GM12878 (cell line): ENCODE measurements around the gene ODC1. TPM values are rescaled to one million over a fixed set of nuclear protein-coding genes. Genes with fewer than 3 reads are reported as not detected.

Source experiments
- ATAC-seq: fragments of 200-7000 bp; cut with Tn5 transposase; 3 replicates; pipeline ENCODE4 v1.9.1; 2020; ENCODE audit warnings: mild to moderate bottlenecking, moderate library complexity
- BruUV-seq: library from RNA; stranded (reverse); fragments of 400-500 nt; replicated peaks from 2 replicates; lab custom pipeline; 2021; lab: Mats Ljungman, UMichigan
- CTCF ChIA-PET: fragments of 300-600 bp; sonication (Branson Sonifier 250); formaldehyde crosslinking; extraction: SDS; loops from one replicate; lab custom pipeline; 2021; ENCODE audit warnings: inconsistent platforms; lab: Yijun Ruan, JAX
- POLR2A ChIA-PET: fragments of 350-600 bp; formaldehyde crosslinking; extraction: SDS; loops from one replicate; lab custom pipeline; 2021; ENCODE audit warnings: inconsistent platforms; lab: Charles Lee
- RAD21 ChIA-PET: fragments of 300-600 bp; sonication (Branson Sonifier 250); formaldehyde crosslinking; loops from one replicate; lab custom pipeline; 2023; ENCODE audit warnings: antibody characterized with exemption; ENCODE audit not compliant: unreplicated experiment; lab: Charles Lee
- SMC1A ChIA-PET: fragments of 300-600 bp; sonication (Branson Sonifier 250); formaldehyde crosslinking; loops from one replicate; lab custom pipeline; 2023; ENCODE audit not compliant: unreplicated experiment, uncharacterized antibody; lab: Charles Lee
- DNase-seq: peaks from one replicate; pipeline ENCODE4 v3.0.0-alpha.2; 2011; ENCODE audit warnings: low read depth, low spot score
- FAIRE-seq: peaks from 3 replicates; lab custom pipeline; 2011; peaks lifted over from hg19 to GRCh38; lab: Jason Lieb, UNC
- H2AFZ ChIP-seq: 2 replicates; pipeline ENCODE4 v1.6.0; 2011; ENCODE audit warnings: low read depth, low read length, control low read depth; ENCODE audit not compliant: control insufficient read depth
- H3K27ac ChIP-seq: 2 replicates; pipeline ENCODE4 v1.5.1; 2011; ENCODE audit warnings: control low read depth; ENCODE audit not compliant: control insufficient read depth, insufficient read depth
- H3K27me3 ChIP-seq, 2 experiments: replicated peaks in 1 of 2; 2 replicates each; pipeline versions ENCODE4 v1.6.0 to v1.6.1; 2011; ENCODE audit warnings: low read length in 1 of 2; ENCODE audit not compliant: control insufficient read depth in 2 of 2, insufficient read depth in 2 of 2
- H3K36me3 ChIP-seq, 2 experiments: 2 replicates each; pipeline ENCODE4 v1.5.1; 2011; ENCODE audit warnings: low read length in 1 of 2; ENCODE audit not compliant: control insufficient read depth in 2 of 2, insufficient read depth in 2 of 2
- H3K4me1 ChIP-seq: 2 replicates; pipeline ENCODE4 v1.6.1; 2011; ENCODE audit warnings: mild to moderate bottlenecking, low read length, moderate library complexity, mixed read lengths; ENCODE audit not compliant: control insufficient read depth, insufficient read depth
- H3K4me2 ChIP-seq: 2 replicates; pipeline ENCODE4 v1.6.0; 2011; ENCODE audit warnings: control low read depth; ENCODE audit not compliant: control insufficient read depth, insufficient read depth
- H3K4me3 ChIP-seq: fragments of 200-600 bp; sonication (generic); 2 replicates; pipeline ENCODE4 v1.5.1; 2016
- H3K79me2 ChIP-seq: 2 replicates; pipeline ENCODE4 v1.6.0; 2011; ENCODE audit warnings: low read length; ENCODE audit not compliant: control insufficient read depth, insufficient read depth
- H3K9ac ChIP-seq: 2 replicates; pipeline ENCODE4 v1.8.0; 2011; ENCODE audit warnings: low read length, control low read depth, mixed read lengths; ENCODE audit not compliant: control insufficient read depth, insufficient read depth
- H3K9me3 ChIP-seq: replicated peaks from 3 replicates; pipeline ENCODE4 v1.5.1; 2011; ENCODE audit warnings: mild to moderate bottlenecking, low read length; ENCODE audit not compliant: control insufficient read depth, insufficient read depth
- H4K20me1 ChIP-seq: 2 replicates; pipeline ENCODE4 v1.6.0; 2011; ENCODE audit not compliant: control insufficient read depth, insufficient read depth
- BHLHE40 ChIP-seq, 2 experiments: fragments of 450-650 bp in 1 of 2; IDR thresholded peaks; 2 replicates each; pipeline ENCODE4 v1.6.1; 2011 to 2017; ENCODE audit warnings: low read depth in 2 of 2, borderline replicate concordance in 1 of 2, improper control_type of control experiment in 1 of 2, low read length in 1 of 2, mild to moderate bottlenecking in 1 of 2
- BRCA1 ChIP-seq: IDR thresholded peaks from 2 replicates; pipeline ENCODE4 v1.6.1; 2011; ENCODE audit warnings: low read depth, low read length, improper control_type of control experiment
- CBX5 ChIP-seq: sonication (generic); IDR thresholded peaks from 2 replicates; pipeline ENCODE4 v1.6.1; 2016; ENCODE audit warnings: low read depth, moderate library complexity, mild to moderate bottlenecking, inconsistent platforms
- CREB1 ChIP-seq: IDR thresholded peaks from 2 replicates; pipeline ENCODE4 v1.6.1; 2012; ENCODE audit warnings: low read depth, mild to moderate bottlenecking, inconsistent platforms
- EP300 ChIP-seq, 2 experiments: fragments of 150-350 bp in 1 of 2; IDR thresholded peaks; 2 replicates each; pipeline ENCODE4 v1.6.1; 2011 to 2012; ENCODE audit warnings: low read depth in 2 of 2, low read length in 2 of 2, borderline replicate concordance in 1 of 2, improper control_type of control experiment in 1 of 2, inconsistent platforms in 1 of 2; ENCODE audit not compliant: control insufficient read depth in 1 of 2
- IKZF1 ChIP-seq: fragments of 450-650 bp; conservative IDR thresholded peaks from 2 replicates; pipeline ENCODE4 v1.6.1; 2017; ENCODE audit warnings: antibody characterized with exemption, mild to moderate bottlenecking
- IKZF2 ChIP-seq, 2 experiments: fragments of 450-650 bp; IDR thresholded peaks; 2 replicates each; pipeline ENCODE4 v1.6.1; 2017; ENCODE audit warnings: mild to moderate bottlenecking in 2 of 2, moderate library complexity in 2 of 2
- KDM1A ChIP-seq: fragments of 200-600 bp; sonication (generic); IDR thresholded peaks from 2 replicates; pipeline ENCODE4 v1.6.1; 2016; ENCODE audit warnings: borderline replicate concordance
- MXI1 ChIP-seq: fragments of 150-350 bp; IDR thresholded peaks from 2 replicates; pipeline ENCODE4 v1.6.1; 2011; ENCODE audit warnings: low read depth, mild to moderate bottlenecking, inconsistent platforms, low read length, improper control_type of control experiment
- NFYB ChIP-seq: IDR thresholded peaks from 2 replicates; pipeline ENCODE4 v1.6.1; 2011; ENCODE audit warnings: low read depth, mild to moderate bottlenecking, low read length, improper control_type of control experiment, moderate library complexity; ENCODE audit not compliant: insufficient read depth
- RAD51 ChIP-seq: fragments of 450-650 bp; IDR thresholded peaks from 2 replicates; pipeline ENCODE4 v1.6.1; 2016; ENCODE audit warnings: moderate library complexity, mild to moderate bottlenecking, inconsistent platforms
- RCOR1 ChIP-seq: conservative IDR thresholded peaks from 2 replicates; pipeline ENCODE4 v1.6.1; 2012; ENCODE audit warnings: low read depth, low read length, improper control_type of control experiment
- RUNX3 ChIP-seq: IDR thresholded peaks from 2 replicates; pipeline ENCODE4 v1.6.1; 2012; ENCODE audit warnings: low read length, inconsistent platforms
- SPI1 ChIP-seq: IDR thresholded peaks from 2 replicates; pipeline ENCODE4 v1.6.1; 2011; ENCODE audit warnings: low read depth, mild to moderate bottlenecking, low read length, moderate library complexity, borderline replicate concordance; ENCODE audit not compliant: insufficient read depth
- TARDBP ChIP-seq: IDR thresholded peaks from 2 replicates; pipeline ENCODE4 v1.6.1; 2016; ENCODE audit warnings: borderline replicate concordance
- TCF7 ChIP-seq: IDR thresholded peaks from 2 replicates; pipeline ENCODE4 v1.6.1; 2014; ENCODE audit warnings: antibody characterized with exemption, borderline replicate concordance
- WGBS: methylation state at CpG from one replicate; pipeline ENCODE4 v1.1.6; 2016; ENCODE audit warnings: low lambda C conversion rate; ENCODE audit not compliant: insufficient replicate concordance, insufficient coverage; ENCODE audit errors: missing lambda C conversion rate; 5-methylcytosine and 5-hydroxymethylcytosine counted together
- in situ Hi-C: fragments of 300-500 bp; cut with MboI; formaldehyde crosslinking; loops from 9 replicates; pipeline ENCODE4 v1.14.3; 2018; ENCODE audit warnings: mixed read lengths
- intact Hi-C: fragments of 100-400 bp; cut with micrococcal nuclease; formaldehyde crosslinking; loops from one replicate; pipeline ENCODE4 v1.14.2; 2022; ENCODE audit not compliant: unreplicated experiment
- polyA plus RNA-seq, 11 experiments: library from polyadenylated mRNA; depleted of rRNA in 4 of 11; unstranded in 6 of 11; stranded (reverse) in 5 of 11; fragments of >200 nt; fragmentation: Nextera tagmentation in 4 of 11; fragmentation: Illumina TruSeq in 1 of 11; extraction: Ambion mirVana in 4 of 11; extraction: Trizol in 1 of 11; gene quantifications; 1 replicate in 1 of 11; 2 replicates in 10 of 11; pipeline versions ENCODE4 v1.2.1 to v1.2.3, GENCODE V29; 2011 to 2016; ENCODE audit warnings: inconsistent platforms in 2 of 11, missing spikeins in 2 of 11, low read depth in 1 of 11
- total RNA-seq, 4 experiments: library from RNA; depleted of rRNA in 3 of 4; stranded (reverse); fragments of >200 nt in 3 of 4; fragmentation: Illumina TruSeq in 1 of 4; extraction: Trizol in 1 of 4; gene quantifications; 2 replicates each; pipeline versions ENCODE4 v1.2.1 to v1.2.3, GENCODE V29; 2013 to 2021
- TF ChIP-seq, protein P1 (sequence below): IDR thresholded peaks from 2 replicates; pipeline ENCODE4 v1.6.1; 2012; ENCODE audit warnings: low read depth, low read length, improper control_type of control experiment
- TF ChIP-seq, protein P2 (sequence below): fragments of 450-650 bp; formaldehyde crosslinking; IDR thresholded peaks from 2 replicates; pipeline ENCODE4 v1.4.0; 2020; ENCODE audit warnings: mild to moderate bottlenecking, moderate library complexity
- TF ChIP-seq, protein P3 (sequence below): IDR thresholded peaks from 2 replicates; pipeline ENCODE4 v1.6.1; 2011; ENCODE audit warnings: low read depth, mild to moderate bottlenecking, low read length, moderate library complexity, borderline replicate concordance; ENCODE audit errors: extremely low read depth

Gene ODC1
- total and polyA plus RNA-seq, 10 of the 15 experiments (the other 5 are each of a cell fraction or from before 2014, with no cell fraction given): 68.5 to 441 (median 340) TPM

DNA sequence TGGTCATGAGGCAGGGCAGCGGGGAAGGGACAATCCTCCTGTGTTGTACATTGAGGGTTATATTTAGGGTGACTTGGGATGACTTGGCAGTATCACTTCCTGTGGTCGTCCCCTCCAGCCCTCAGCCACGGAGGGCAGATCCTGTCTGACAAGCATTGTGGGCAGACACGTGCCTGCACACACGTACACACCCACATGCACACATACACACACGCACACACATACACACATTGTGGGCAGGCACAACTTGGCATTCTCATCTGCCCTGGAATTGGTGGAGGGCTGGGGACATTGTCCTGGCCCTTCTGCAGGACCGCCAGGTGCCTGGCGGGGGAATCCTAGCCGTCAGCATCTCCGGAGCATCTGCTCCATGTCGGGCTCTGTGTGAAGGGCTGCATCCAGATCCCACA is 47.6 kb downstream of the ODC1 start:
- SMC1A ChIA-PET: no interaction called here
- RAD21 ChIA-PET: no interaction called here
- DNase-seq: peak; percentile 50
- H3K79me2 ChIP-seq: no peaks in the 10 kb centered on the region
- no peak overlapping the region for H2AFZ ChIP-seq
- WGBS: 71% methylated on average over 11 of the region's 11 CpGs
- no peaks in the 10 kb centered on the region; a peak in 1 of 4 replicates for H3K36me3 ChIP-seq
- peaks cover 1% of the 10 kb centered on the region; the same call in 2 of the 3 replicates for H3K9me3 ChIP-seq
- H3K4me1 ChIP-seq: peaks cover 8% of the 10 kb centered on the region
- POLR2A ChIA-PET: no interaction called here
- FAIRE-seq: no peak
- no TSS peak for BruUV-seq
- ATAC-seq: peak; percentile 59
- no peak overlapping the region for H3K27ac ChIP-seq
- in situ Hi-C loops: no loop called here
- peak overlapping the region; percentile 17; the same call in 1 of the 2 replicates for H3K4me2 ChIP-seq
- intact Hi-C loops: no loop called here
- CTCF ChIA-PET: no interaction called here
- no peak overlapping the region for H3K9ac ChIP-seq
- H4K20me1 ChIP-seq: no peaks in the 10 kb centered on the region
- no peak overlapping the region for H3K4me3 ChIP-seq
- H3K27me3 ChIP-seq: no peaks in the 10 kb centered on the region
- TF ChIP-seq BHLHE40 (IDR thresholded peaks at IDR 0.05; ENCODE audit: borderline replicate concordance in 1 of 2, low read depth in 2 of 2, low read length in 1 of 2): peak; percentile 86 to 93
- TF ChIP-seq IKZF1: peak; percentile 58; the same call in 1 of the 2 replicates
- TF ChIP-seq TARDBP: no peak
- TF ChIP-seq NFYB: no peak
- TF ChIP-seq SPI1: peak; percentile 41; the same call in 1 of the 2 replicates
- no peak for TF ChIP-seq MXI1
- TF ChIP-seq CREB1: no peak
- peak; percentile 32 to 35; a peak in 2 of 4 replicates for TF ChIP-seq IKZF2 (IDR thresholded peaks at IDR 0.05)
- TF ChIP-seq KDM1A: no peak
- no peak for TF ChIP-seq RCOR1
- TF ChIP-seq RAD51: no peak
- 0 out of 4 replicates have a peak, but pooled peaks of 1 of the 2 experiments have one; percentile 13 for TF ChIP-seq EP300 (IDR thresholded peaks at IDR 0.05; ENCODE audit: borderline replicate concordance in 1 of 2, control insufficient read depth in 1 of 2, low read depth in 2 of 2, low read length in 2 of 2)
- no peak for TF ChIP-seq BRCA1
- no peak for TF ChIP-seq TCF7
- TF ChIP-seq, protein P1, sequence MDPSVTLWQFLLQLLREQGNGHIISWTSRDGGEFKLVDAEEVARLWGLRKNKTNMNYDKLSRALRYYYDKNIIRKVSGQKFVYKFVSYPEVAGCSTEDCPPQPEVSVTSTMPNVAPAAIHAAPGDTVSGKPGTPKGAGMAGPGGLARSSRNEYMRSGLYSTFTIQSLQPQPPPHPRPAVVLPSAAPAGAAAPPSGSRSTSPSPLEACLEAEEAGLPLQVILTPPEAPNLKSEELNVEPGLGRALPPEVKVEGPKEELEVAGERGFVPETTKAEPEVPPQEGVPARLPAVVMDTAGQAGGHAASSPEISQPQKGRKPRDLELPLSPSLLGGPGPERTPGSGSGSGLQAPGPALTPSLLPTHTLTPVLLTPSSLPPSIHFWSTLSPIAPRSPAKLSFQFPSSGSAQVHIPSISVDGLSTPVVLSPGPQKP: no peak
- peak; percentile 35 for TF ChIP-seq RUNX3
- TF ChIP-seq, protein P2, sequence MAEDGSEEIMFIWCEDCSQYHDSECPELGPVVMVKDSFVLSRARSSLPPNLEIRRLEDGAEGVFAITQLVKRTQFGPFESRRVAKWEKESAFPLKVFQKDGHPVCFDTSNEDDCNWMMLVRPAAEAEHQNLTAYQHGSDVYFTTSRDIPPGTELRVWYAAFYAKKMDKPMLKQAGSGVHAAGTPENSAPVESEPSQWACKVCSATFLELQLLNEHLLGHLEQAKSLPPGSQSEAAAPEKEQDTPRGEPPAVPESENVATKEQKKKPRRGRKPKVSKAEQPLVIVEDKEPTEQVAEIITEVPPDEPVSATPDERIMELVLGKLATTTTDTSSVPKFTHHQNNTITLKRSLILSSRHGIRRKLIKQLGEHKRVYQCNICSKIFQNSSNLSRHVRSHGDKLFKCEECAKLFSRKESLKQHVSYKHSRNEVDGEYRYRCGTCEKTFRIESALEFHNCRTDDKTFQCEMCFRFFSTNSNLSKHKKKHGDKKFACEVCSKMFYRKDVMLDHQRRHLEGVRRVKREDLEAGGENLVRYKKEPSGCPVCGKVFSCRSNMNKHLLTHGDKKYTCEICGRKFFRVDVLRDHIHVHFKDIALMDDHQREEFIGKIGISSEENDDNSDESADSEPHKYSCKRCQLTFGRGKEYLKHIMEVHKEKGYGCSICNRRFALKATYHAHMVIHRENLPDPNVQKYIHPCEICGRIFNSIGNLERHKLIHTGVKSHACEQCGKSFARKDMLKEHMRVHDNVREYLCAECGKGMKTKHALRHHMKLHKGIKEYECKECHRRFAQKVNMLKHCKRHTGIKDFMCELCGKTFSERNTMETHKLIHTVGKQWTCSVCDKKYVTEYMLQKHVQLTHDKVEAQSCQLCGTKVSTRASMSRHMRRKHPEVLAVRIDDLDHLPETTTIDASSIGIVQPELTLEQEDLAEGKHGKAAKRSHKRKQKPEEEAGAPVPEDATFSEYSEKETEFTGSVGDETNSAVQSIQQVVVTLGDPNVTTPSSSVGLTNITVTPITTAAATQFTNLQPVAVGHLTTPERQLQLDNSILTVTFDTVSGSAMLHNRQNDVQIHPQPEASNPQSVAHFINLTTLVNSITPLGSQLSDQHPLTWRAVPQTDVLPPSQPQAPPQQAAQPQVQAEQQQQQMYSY (CRISPR knock-in tag): no peak
- TF ChIP-seq CBX5: no peak
- TF ChIP-seq, protein P3, sequence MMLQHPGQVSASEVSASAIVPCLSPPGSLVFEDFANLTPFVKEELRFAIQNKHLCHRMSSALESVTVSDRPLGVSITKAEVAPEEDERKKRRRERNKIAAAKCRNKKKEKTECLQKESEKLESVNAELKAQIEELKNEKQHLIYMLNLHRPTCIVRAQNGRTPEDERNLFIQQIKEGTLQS: no peak
